ENCODE results near the gene TUBGCP2. TPM values are rescaled to one million over a fixed set of nuclear protein-coding genes. Genes with fewer than 3 reads are reported as not detected.

The TUBGCP2 gene
- total RNA-seq, 1 experiment from 2014 or later, result 52.4 TPM

DNA sequence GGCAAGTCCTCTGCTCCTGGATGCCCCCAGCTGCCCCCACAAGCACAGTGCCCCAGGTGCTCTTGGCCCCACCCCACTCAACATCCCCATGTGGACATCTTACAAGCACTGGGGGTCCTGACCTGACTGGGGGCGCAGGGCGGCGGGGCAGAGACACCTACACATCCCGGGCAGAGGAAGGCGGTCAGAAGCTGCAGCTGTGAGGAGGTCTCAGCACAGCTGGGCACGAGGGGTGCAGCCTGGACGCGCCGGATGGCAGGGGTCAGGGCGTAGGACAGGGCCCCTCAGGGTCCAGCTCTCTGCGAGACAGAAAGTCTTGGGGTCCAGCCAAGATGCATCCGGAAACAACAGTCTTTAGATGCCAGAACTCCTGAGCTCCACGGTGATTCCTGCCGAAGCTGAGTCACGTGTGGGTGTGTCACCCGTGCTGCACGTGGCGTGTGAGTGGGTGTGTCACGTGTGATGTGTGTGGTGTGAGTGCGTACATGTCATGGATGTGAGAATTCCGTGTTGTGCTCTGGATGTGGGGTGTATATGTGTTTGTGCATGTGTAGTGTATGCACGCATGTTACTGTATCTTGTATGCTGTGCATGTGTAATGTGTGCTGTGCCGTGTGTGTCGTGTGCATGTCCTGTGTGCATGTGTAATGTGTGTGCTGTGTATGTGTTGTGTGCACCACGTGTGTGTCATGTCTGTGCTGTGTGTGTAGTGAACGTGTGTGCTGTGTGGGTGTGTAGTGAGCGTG lies 65.9 kb downstream of the TUBGCP2 start:
- no peak overlapping the region for H2AK5ac ChIP-seq (ENCODE audit: insufficient read length, low read length)
- no peak overlapping the region for H3K56ac ChIP-seq (ENCODE audit: insufficient read length, low read depth, low read length)
- no peak for DNase-seq
- Mint-ChIP-seq H3K27ac (peak overlapping the region in 2 of 3 experiments; percentile 14 to 27; a peak in 3 of 7 replicates), H3K4me3 (no peak overlapping the region; a peak in 2 of 5 replicates), H3K4me1 (peaks cover 30 to 45% of the 10 kb centered on the region in 2 experiments), H3K9me3 (no peaks in the 10 kb centered on the region; a peak in 1 of 5 replicates), H3K36me3 (ENCODE audit: insufficient read depth in 1 of 3, low read depth in 3 of 3) (peaks cover 0 to 20% (median 0%) of the 10 kb centered on the region in 3 experiments; a peak in 3 of 7 replicates), H3K27me3 (ENCODE audit: low read depth) (peaks cover 18% of the 10 kb centered on the region)
- WGBS (ENCODE audit: extremely low coverage, insufficient read length, low lambda C conversion rate), result no CpG with 5 or more reads among the region's 27 CpGs
- H3K14ac ChIP-seq (ENCODE audit: insufficient read depth, low read length), result no peak overlapping the region
- no peak overlapping the region for H2BK120ac ChIP-seq (ENCODE audit: low read depth, low read length, poor library complexity, severe bottlenecking)
- TF ChIP-seq, protein P1, sequence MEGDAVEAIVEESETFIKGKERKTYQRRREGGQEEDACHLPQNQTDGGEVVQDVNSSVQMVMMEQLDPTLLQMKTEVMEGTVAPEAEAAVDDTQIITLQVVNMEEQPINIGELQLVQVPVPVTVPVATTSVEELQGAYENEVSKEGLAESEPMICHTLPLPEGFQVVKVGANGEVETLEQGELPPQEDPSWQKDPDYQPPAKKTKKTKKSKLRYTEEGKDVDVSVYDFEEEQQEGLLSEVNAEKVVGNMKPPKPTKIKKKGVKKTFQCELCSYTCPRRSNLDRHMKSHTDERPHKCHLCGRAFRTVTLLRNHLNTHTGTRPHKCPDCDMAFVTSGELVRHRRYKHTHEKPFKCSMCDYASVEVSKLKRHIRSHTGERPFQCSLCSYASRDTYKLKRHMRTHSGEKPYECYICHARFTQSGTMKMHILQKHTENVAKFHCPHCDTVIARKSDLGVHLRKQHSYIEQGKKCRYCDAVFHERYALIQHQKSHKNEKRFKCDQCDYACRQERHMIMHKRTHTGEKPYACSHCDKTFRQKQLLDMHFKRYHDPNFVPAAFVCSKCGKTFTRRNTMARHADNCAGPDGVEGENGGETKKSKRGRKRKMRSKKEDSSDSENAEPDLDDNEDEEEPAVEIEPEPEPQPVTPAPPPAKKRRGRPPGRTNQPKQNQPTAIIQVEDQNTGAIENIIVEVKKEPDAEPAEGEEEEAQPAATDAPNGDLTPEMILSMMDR (conservative IDR thresholded peaks at IDR 0.05), result no peak
- no peaks in the 10 kb centered on the region for H3K79me1 ChIP-seq (ENCODE audit: insufficient read depth, low read depth, low read length, poor library complexity, severe bottlenecking)
- H3K4me2 ChIP-seq (ENCODE audit: insufficient read depth, insufficient read length, low read length), result no peak overlapping the region
- peaks cover 2% of the 10 kb centered on the region; the same call in 1 of the 2 replicates for H3K27me3 ChIP-seq (ENCODE audit: insufficient read depth, low read length)
- H2BK15ac ChIP-seq (ENCODE audit: low read depth, low read length), result no peak overlapping the region
- H3K9ac ChIP-seq (ENCODE audit: extremely low read depth, insufficient read length, low read length), result no peak overlapping the region
- peaks cover 5% of the 10 kb centered on the region for H3K23me2 ChIP-seq (ENCODE audit: insufficient read length, low read depth, low read length, poor library complexity, severe bottlenecking)
- no peak overlapping the region for H3T11ph ChIP-seq (ENCODE audit: low read length)
- no peak overlapping the region for H2BK5ac ChIP-seq (ENCODE audit: insufficient read length, low read length)
- H3K4ac ChIP-seq (ENCODE audit: low read depth, low read length), result no peak overlapping the region
- no peaks in the 10 kb centered on the region for H4K20me1 ChIP-seq (ENCODE audit: control insufficient read depth, insufficient read depth, insufficient read length)
- H4K91ac ChIP-seq (ENCODE audit: insufficient read length, low read depth, low read length), result no peak overlapping the region
- H4K8ac ChIP-seq (replicated peaks; ENCODE audit: insufficient read length, low read depth, low read length), result no peak overlapping the region
- H2BK12ac ChIP-seq (ENCODE audit: insufficient read length, low read depth, low read length), result no peak overlapping the region
- no peaks in the 10 kb centered on the region for H3K79me2 ChIP-seq (ENCODE audit: insufficient read depth, low read length)
- H2AFZ ChIP-seq (ENCODE audit: low read length), result no peak overlapping the region
- H3K23ac ChIP-seq (ENCODE audit: insufficient read length, low read depth, low read length), result no peak overlapping the region
- no peak overlapping the region for H2BK20ac ChIP-seq (ENCODE audit: low read depth, low read length, poor library complexity, severe bottlenecking)
- H3K18ac ChIP-seq (ENCODE audit: insufficient read length, low read depth, low read length), result no peak overlapping the region
- H3K27ac ChIP-seq (ENCODE audit: insufficient read length, low read depth, low read length), result no peak overlapping the region
- no peaks in the 10 kb centered on the region for H3K9me3 ChIP-seq (ENCODE audit: control insufficient read depth, low read depth, low read length)
- H4K5ac ChIP-seq (ENCODE audit: insufficient read length, low read depth, low read length), result no peak overlapping the region
- no peaks in the 10 kb centered on the region for H3K4me1 ChIP-seq (ENCODE audit: insufficient read depth, low read length)

Measured in H9 (cell line).